Fibroblast of lung (primary cell): Measurements from ENCODE around the gene DPM1. TPM values are rescaled to one million over a fixed set of nuclear protein-coding genes. Genes with fewer than 3 reads are reported as not detected.

Source experiments
- DNase-seq, 2 donors: peaks; one replicate each; pipeline versions ENCODE4 v3.0.0 to v3.0.0-alpha.2; 2010; ENCODE audit warnings: low read depth in 2 of 2
- H2AFZ ChIP-seq: 2 replicates; pipeline ENCODE4 v1.5.1; 2012; ENCODE audit warnings: low read length, control low read depth, inconsistent platforms
- H3K27ac ChIP-seq: 2 replicates; pipeline ENCODE4 v1.5.1; 2011; ENCODE audit warnings: low read length, control low read depth; ENCODE audit not compliant: insufficient read depth
- H3K27me3 ChIP-seq: 2 replicates; pipeline ENCODE4 v1.5.1; 2011; ENCODE audit warnings: mild to moderate bottlenecking, low read length; ENCODE audit not compliant: control insufficient read depth, insufficient read depth
- H3K36me3 ChIP-seq: 2 replicates; pipeline ENCODE4 v1.5.1; 2011; ENCODE audit warnings: low read length; ENCODE audit not compliant: control insufficient read depth, insufficient read depth
- H3K4me1 ChIP-seq: 2 replicates; pipeline ENCODE4 v1.5.1; 2011; ENCODE audit warnings: low read length; ENCODE audit not compliant: control insufficient read depth, insufficient read depth; ENCODE audit errors: extremely low read depth
- H3K4me2 ChIP-seq: 2 replicates; pipeline ENCODE4 v1.5.1; 2011; ENCODE audit warnings: low read length, control low read depth; ENCODE audit not compliant: insufficient read depth; ENCODE audit errors: extremely low read depth
- H3K4me3 ChIP-seq, 4 experiments: fragments of 200-600 bp in 1 of 4; sonication (generic) in 1 of 4; replicated peaks in 1 of 4; 2 replicates each; pipeline ENCODE4 v1.5.1; 2011 to 2016; ENCODE audit warnings: low read length in 4 of 4, low read depth in 3 of 4, mild to moderate bottlenecking in 3 of 4, control low read depth in 2 of 4, inconsistent platforms in 1 of 4, mixed read lengths in 1 of 4; ENCODE audit not compliant: insufficient read depth in 1 of 4; ENCODE audit errors: control extremely low read depth in 1 of 4
- H3K79me2 ChIP-seq: 2 replicates; pipeline ENCODE4 v1.5.1; 2012; ENCODE audit warnings: mild to moderate bottlenecking, low read length, inconsistent platforms; ENCODE audit not compliant: control insufficient read depth, insufficient read depth
- H3K9ac ChIP-seq: 2 replicates; pipeline ENCODE4 v1.5.1; 2011; ENCODE audit warnings: mild to moderate bottlenecking, low read length, control low read depth; ENCODE audit not compliant: insufficient read depth
- H3K9me3 ChIP-seq: 2 replicates; pipeline ENCODE4 v1.5.1; 2012; ENCODE audit warnings: low read depth, low read length; ENCODE audit not compliant: control insufficient read depth, insufficient read depth
- H4K20me1 ChIP-seq: 2 replicates; pipeline ENCODE4 v1.5.1; 2011; ENCODE audit warnings: low read length; ENCODE audit not compliant: control insufficient read depth, insufficient read depth; ENCODE audit errors: extremely low read depth
- EZH2 ChIP-seq: IDR thresholded peaks from 2 replicates; pipeline ENCODE4 v1.5.1; 2012; ENCODE audit warnings: low read length, control low read depth, mild to moderate bottlenecking; ENCODE audit errors: missing control alignments
- polyA plus RNA-seq, 2 donors: library from polyadenylated mRNA; depleted of rRNA in 1 of 2; stranded (reverse) in 1 of 2; unstranded in 1 of 2; fragments of >200 nt; gene quantifications; 2 replicates each; pipeline ENCODE4 v1.2.1, GENCODE V29; 2011 to 2012; ENCODE audit warnings: missing spikeins in 1 of 2
- total RNA-seq: library from RNA; depleted of rRNA; stranded (reverse); fragments of >200 nt; gene quantifications from 2 replicates; pipeline ENCODE4 v1.2.1, GENCODE V29; 2014
- TF ChIP-seq, protein P1 (sequence below), 2 donors: IDR thresholded peaks in 1 of 2; conservative IDR thresholded peaks in 1 of 2; 1 replicate in 1 of 2; 2 replicates in 1 of 2; pipeline ENCODE4 v1.5.1; 2011 to 2012; ENCODE audit warnings: low read length in 2 of 2, control low read depth in 1 of 2, inconsistent platforms in 1 of 2, low read depth in 1 of 2, mild to moderate bottlenecking in 1 of 2

DPM1 gene
- total and polyA plus RNA-seq, 2 donors (not counting 1 experiment from before 2014, with no cell fraction given), result 60.9 to 89.1 TPM

DNA sequence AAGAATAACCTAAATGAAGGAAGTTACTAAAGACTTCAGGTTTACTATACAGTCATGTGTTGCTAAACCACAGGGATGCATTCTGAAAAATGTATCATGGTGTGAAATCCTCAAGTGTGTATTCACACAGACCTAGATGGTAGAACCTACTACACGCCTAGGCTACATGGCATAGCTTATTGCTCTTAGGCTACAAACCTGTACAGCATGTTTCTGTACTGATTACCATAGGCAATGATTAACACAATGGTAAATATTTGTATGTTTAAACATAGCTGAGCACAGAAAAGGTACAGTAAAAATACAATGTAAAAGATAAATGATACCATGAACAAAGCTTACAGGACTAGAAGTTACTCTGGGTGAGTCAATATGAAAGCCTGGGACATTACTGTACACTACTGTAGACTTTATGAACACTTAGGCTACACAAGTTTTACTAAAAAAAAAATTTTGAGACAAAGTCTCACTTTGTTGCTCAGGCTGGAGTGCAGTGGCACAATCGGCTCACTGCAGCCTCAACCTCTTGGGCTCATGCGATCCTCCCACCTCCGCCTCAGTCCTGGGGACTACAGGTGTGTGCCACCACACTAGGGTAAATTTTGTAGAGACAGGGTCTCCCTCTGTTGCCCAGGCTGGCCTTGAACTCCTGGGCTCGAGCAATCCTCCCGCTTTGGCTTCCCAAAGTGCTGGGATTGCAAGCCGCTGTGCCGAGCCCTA is 63.1 kb downstream of the DPM1 start:
- H3K27ac ChIP-seq, result no peak overlapping the region
- no peaks in the 10 kb centered on the region for H3K4me1 ChIP-seq
- no peak overlapping the region for H3K4me2 ChIP-seq
- peaks cover 8% of the 10 kb centered on the region for H3K79me2 ChIP-seq
- peaks cover 11% of the 10 kb centered on the region for H3K36me3 ChIP-seq
- no peak for DNase-seq
- H2AFZ ChIP-seq, result no peak overlapping the region
- H3K27me3 ChIP-seq, result no peaks in the 10 kb centered on the region
- TF ChIP-seq EZH2, result no peak
- TF ChIP-seq, protein P1, sequence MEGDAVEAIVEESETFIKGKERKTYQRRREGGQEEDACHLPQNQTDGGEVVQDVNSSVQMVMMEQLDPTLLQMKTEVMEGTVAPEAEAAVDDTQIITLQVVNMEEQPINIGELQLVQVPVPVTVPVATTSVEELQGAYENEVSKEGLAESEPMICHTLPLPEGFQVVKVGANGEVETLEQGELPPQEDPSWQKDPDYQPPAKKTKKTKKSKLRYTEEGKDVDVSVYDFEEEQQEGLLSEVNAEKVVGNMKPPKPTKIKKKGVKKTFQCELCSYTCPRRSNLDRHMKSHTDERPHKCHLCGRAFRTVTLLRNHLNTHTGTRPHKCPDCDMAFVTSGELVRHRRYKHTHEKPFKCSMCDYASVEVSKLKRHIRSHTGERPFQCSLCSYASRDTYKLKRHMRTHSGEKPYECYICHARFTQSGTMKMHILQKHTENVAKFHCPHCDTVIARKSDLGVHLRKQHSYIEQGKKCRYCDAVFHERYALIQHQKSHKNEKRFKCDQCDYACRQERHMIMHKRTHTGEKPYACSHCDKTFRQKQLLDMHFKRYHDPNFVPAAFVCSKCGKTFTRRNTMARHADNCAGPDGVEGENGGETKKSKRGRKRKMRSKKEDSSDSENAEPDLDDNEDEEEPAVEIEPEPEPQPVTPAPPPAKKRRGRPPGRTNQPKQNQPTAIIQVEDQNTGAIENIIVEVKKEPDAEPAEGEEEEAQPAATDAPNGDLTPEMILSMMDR (conservative IDR thresholded peaks at IDR 0.05 in 1 of 2, IDR thresholded peaks at IDR 0.05 in 1 of 2; ENCODE audit: low read depth in 1 of 2, low read length in 2 of 2), result no peak
- H3K4me3 ChIP-seq, result no peak overlapping the region
- H4K20me1 ChIP-seq, result no peaks in the 10 kb centered on the region
- no peaks in the 10 kb centered on the region for H3K9me3 ChIP-seq
- no peak overlapping the region for H3K9ac ChIP-seq

DNA sequence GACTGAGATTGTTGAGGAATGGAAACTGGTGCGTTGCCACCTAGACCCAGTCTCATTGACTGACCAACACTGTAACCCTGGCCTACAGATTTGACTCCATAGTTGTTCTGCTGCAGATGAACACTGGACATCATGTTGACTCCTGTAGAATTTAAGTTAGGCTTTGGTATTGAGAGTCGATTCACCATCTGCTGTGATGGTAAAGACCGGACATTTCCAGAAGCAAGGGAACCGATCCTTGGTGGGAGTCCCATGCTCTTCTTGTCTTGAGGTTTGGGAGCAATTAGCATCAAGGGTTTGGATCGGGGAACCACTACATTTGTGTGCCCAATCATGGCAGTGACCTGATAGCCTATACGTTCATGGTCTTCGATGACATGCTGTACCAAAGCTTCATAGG is 64.7 kb downstream of the DPM1 start:
- H3K27ac ChIP-seq, result no peak overlapping the region
- H3K4me1 ChIP-seq, result no peaks in the 10 kb centered on the region
- H2AFZ ChIP-seq, result no peak overlapping the region
- H3K27me3 ChIP-seq, result no peaks in the 10 kb centered on the region
- no peak for TF ChIP-seq EZH2
- TF ChIP-seq, protein P1 (conservative IDR thresholded peaks at IDR 0.05 in 1 of 2, IDR thresholded peaks at IDR 0.05 in 1 of 2; ENCODE audit: low read depth in 1 of 2, low read length in 2 of 2), result no peak
- no peaks in the 10 kb centered on the region for H4K20me1 ChIP-seq
- H3K9ac ChIP-seq, result no peak overlapping the region
- no peak overlapping the region for H3K4me2 ChIP-seq
- DNase-seq, result no peak
- no peak overlapping the region for H3K4me3 ChIP-seq
- H3K79me2 ChIP-seq, result peaks cover 6% of the 10 kb centered on the region
- no peaks in the 10 kb centered on the region for H3K9me3 ChIP-seq
- H3K36me3 ChIP-seq, result peaks cover 8% of the 10 kb centered on the region

DNA sequence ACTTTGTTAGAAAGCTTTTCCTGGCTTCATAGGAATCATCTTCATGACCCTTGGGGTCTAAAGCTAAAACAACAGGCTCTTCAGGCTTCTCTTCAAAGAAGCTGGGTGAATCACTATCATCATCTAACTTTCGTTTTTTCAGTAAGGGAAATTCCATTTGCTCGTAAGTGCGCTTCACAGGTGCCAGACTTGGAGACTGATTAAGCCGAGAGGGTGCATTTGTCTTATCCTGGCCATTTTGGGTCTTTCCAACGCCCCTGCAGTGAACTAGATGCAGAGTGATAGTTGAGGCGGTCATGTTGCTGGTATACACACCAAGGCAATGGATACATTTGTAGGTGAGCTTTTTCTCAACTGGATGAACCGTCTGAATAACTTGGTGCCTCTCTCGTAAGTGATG is 65.9 kb downstream of the DPM1 start:
- no peaks in the 10 kb centered on the region for H3K4me1 ChIP-seq
- no peaks in the 10 kb centered on the region for H3K27me3 ChIP-seq
- no peak overlapping the region for H2AFZ ChIP-seq
- no peak overlapping the region for H3K9ac ChIP-seq
- DNase-seq, result no peak
- no peaks in the 10 kb centered on the region for H4K20me1 ChIP-seq
- no peaks in the 10 kb centered on the region for H3K9me3 ChIP-seq
- H3K36me3 ChIP-seq, result peaks cover 10% of the 10 kb centered on the region
- H3K4me3 ChIP-seq, result no peak overlapping the region
- peaks cover 4% of the 10 kb centered on the region for H3K79me2 ChIP-seq
- H3K27ac ChIP-seq, result no peak overlapping the region
- TF ChIP-seq, protein P1 (conservative IDR thresholded peaks at IDR 0.05 in 1 of 2, IDR thresholded peaks at IDR 0.05 in 1 of 2; ENCODE audit: low read depth in 1 of 2, low read length in 2 of 2), result no peak
- no peak for TF ChIP-seq EZH2
- no peak overlapping the region for H3K4me2 ChIP-seq
